ENCODE results near the gene HBS1L.

DNA sequence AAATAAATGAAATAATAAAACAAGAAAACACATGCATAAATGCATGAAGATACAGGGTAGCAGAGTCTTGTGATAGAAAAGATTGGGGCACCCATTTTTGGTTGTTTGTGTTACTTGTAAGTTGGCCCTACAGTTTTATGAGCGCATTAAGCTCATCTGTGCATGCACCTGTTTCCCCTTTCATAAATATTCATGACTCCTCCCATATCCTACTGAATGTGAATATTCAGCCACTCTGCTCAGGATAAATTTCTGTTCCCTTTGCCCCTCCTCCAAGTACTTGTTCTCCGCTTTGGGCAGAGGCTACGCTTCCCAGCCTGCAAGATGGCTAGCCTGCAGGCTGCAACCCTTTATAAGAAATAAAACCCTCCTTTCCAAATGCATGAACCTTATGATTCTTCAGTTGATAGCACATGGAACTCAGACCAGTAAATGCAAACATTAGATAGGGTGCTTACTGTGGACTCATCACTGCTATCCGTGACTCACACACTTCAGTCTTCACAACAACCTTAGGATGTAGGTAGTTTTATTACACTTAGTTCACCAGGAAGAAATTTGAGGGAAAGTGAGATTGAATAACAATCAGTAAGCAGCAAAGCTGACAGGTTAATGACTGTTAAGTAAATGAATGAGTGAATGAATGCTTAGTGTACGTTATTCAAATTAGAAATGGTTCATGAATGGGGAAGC lies 119.7 kb downstream of the HBS1L start:
- no peak for TF ChIP-seq ZNF274 (IDR thresholded peaks at IDR 0.05; ENCODE audit: low read depth, low read length)
- no peak for TF ChIP-seq YY1 (IDR thresholded peaks at IDR 0.05; ENCODE audit: insufficient read depth, insufficient read length)
- TF ChIP-seq SUZ12 (IDR thresholded peaks at IDR 0.05; ENCODE audit: extremely low read depth, insufficient read depth, insufficient read length) = no peak
